HepG2 (cell line): ENCODE measurements around the gene PRM2. TPM values are rescaled to one million over a fixed set of nuclear protein-coding genes. Genes with fewer than 3 reads are reported as not detected.

Experiments
- ATF5 ChIP-seq: sonication (generic); formaldehyde crosslinking; IDR thresholded peaks from 2 replicates; pipeline ENCODE4 v1.4.0; 2020; ENCODE audit warnings: mild to moderate bottlenecking, low read depth, missing genetic modification reagents
- CTCF ChIP-seq: sonication (generic); formaldehyde crosslinking; IDR thresholded peaks from 2 replicates; pipeline ENCODE4 v1.5.0; 2020; ENCODE audit warnings: mild to moderate bottlenecking, missing genetic modification reagents, moderate library complexity
- ETS1 ChIP-seq: sonication (generic); formaldehyde crosslinking; IDR thresholded peaks from 2 replicates; pipeline ENCODE4 v1.4.0; 2020; ENCODE audit warnings: missing genetic modification reagents
- FOXP4 ChIP-seq: sonication (generic); formaldehyde crosslinking; IDR thresholded peaks from 2 replicates; pipeline ENCODE4 v1.4.0; 2020; ENCODE audit warnings: missing genetic modification reagents
- GTF3A ChIP-seq: sonication (generic); formaldehyde crosslinking; conservative IDR thresholded peaks from 2 replicates; pipeline ENCODE4 v1.4.0; 2020; ENCODE audit warnings: mild to moderate bottlenecking, missing genetic modification reagents
- HMGA1 ChIP-seq: sonication (generic); formaldehyde crosslinking; conservative IDR thresholded peaks from 2 replicates; pipeline ENCODE4 v1.4.0; 2020; ENCODE audit warnings: missing genetic modification reagents
- JUND ChIP-seq: sonication (generic); formaldehyde crosslinking; IDR thresholded peaks from 2 replicates; pipeline ENCODE4 v1.8.0; 2022; ENCODE audit warnings: mild to moderate bottlenecking, missing genetic modification reagents
- NFATC3 ChIP-seq: sonication (generic); formaldehyde crosslinking; IDR thresholded peaks from 2 replicates; pipeline ENCODE4 v1.5.1; 2020; ENCODE audit warnings: mild to moderate bottlenecking, missing genetic modification reagents
- PAWR ChIP-seq: sonication (generic); formaldehyde crosslinking; IDR thresholded peaks from 2 replicates; pipeline ENCODE4 v1.4.0; 2020; ENCODE audit warnings: missing genetic modification reagents, mild to moderate bottlenecking, borderline replicate concordance
- TP53 ChIP-seq: sonication (generic); formaldehyde crosslinking; conservative IDR thresholded peaks from 2 replicates; pipeline ENCODE4 v1.4.0; 2020; ENCODE audit warnings: missing genetic modification reagents
- U2AF2 ChIP-seq: fragments of 200-400 bp; formaldehyde crosslinking; IDR thresholded peaks from 2 replicates; pipeline ENCODE4 v1.6.1; 2017; ENCODE audit warnings: low read depth, mild to moderate bottlenecking, low read length
- ZNF343 ChIP-seq: sonication (generic); formaldehyde crosslinking; IDR thresholded peaks from 2 replicates; pipeline ENCODE4 v1.4.0; 2020; ENCODE audit warnings: mild to moderate bottlenecking, missing genetic modification reagents
- ZNF646 ChIP-seq: sonication (generic); formaldehyde crosslinking; IDR thresholded peaks from 2 replicates; pipeline ENCODE4 v1.9.0; 2021; ENCODE audit warnings: mild to moderate bottlenecking, missing genetic modification reagents
- ZNF883 ChIP-seq: sonication (generic); formaldehyde crosslinking; IDR thresholded peaks from 2 replicates; pipeline ENCODE4 v1.5.1; 2020; ENCODE audit warnings: mild to moderate bottlenecking, missing genetic modification reagents; ENCODE audit errors: not compliant biosample characterization
- ZSCAN20 ChIP-seq: sonication (generic); formaldehyde crosslinking; IDR thresholded peaks from 2 replicates; pipeline ENCODE4 v1.4.0; 2020; ENCODE audit warnings: missing genetic modification reagents, mild to moderate bottlenecking, borderline replicate concordance
- polyA plus RNA-seq, 8 experiments: library from polyadenylated mRNA; depleted of rRNA in 3 of 8; stranded (reverse) in 7 of 8; unstranded in 1 of 8; fragments of >200 nt; fragmentation: Illumina TruSeq in 4 of 8; extraction: Trizol in 4 of 8; gene quantifications; 2 replicates each; pipeline versions ENCODE4 v1.2.1 to v1.2.3, GENCODE V29; 2011 to 2016; ENCODE audit warnings: low read depth in 4 of 8, missing spikeins in 1 of 8, mixed read lengths in 1 of 8; ENCODE audit not compliant: insufficient read depth in 1 of 8
- total RNA-seq, 5 experiments: library from RNA; depleted of rRNA; stranded (reverse); fragments of >200 nt; fragmentation: Illumina TruSeq; extraction: Trizol; gene quantifications; 2 replicates each; pipeline ENCODE4 v1.2.3, GENCODE V29; 2016; ENCODE audit warnings: low read depth in 1 of 5

The PRM2 gene
- total and polyA plus RNA-seq, 2 of the 13 experiments (the other 11 are each of a cell fraction or from before 2014, with no cell fraction given), result 0.54 TPM; not detected in 1

- TF ChIP-seq ZNF646 (CRISPR knock-in tag) (no peak), ATF5 (CRISPR knock-in tag) (peak; percentile 26; the same call in 1 of the 2 replicates), PAWR (CRISPR knock-in tag) (0 out of 2 replicates have a peak, but pooled peaks have one; percentile 30), JUND (CRISPR knock-in tag) (no peak), ZNF343 (CRISPR knock-in tag) (0 out of 2 replicates have a peak, but pooled peaks have one; percentile 21), ETS1 (CRISPR knock-in tag) (no peak; the same call in 1 of the 2 replicates), NFATC3 (CRISPR knock-in tag) (no peak), FOXP4 (CRISPR knock-in tag) (no peak), ZSCAN20 (CRISPR knock-in tag) (no peak), CTCF (CRISPR knock-in tag) (no peak), ZNF883 (CRISPR knock-in tag) (peak; percentile 67), GTF3A (CRISPR knock-in tag) (0 out of 2 replicates have a peak, but pooled peaks have one; percentile 42), U2AF2 (no peak), HMGA1 (CRISPR knock-in tag) (0 out of 2 replicates have a peak, but pooled peaks have one; percentile 63), TP53 (CRISPR knock-in tag) (no peak)
These were observed 2.7 kb upstream of the PRM2 start (continued) for GRCh38 chr16:11278681-11279628.
